B cell (primary cell): ENCODE data around the gene LRRN2. TPM values are rescaled to one million over a fixed set of nuclear protein-coding genes. Genes with fewer than 3 reads are reported as not detected.

Experiments used
- ATAC-seq: fragments of 200-7000 bp; cut with Tn5 transposase; one replicate; pipeline ENCODE4 v1.10.0; 2021; ENCODE audit warnings: low read depth, mild to moderate bottlenecking, moderate number of reproducible peaks, moderate library complexity
- CTCF ChIA-PET: fragments of 350-600 bp; sonication (Branson Sonifier 250); formaldehyde crosslinking; loops from one replicate; lab custom pipeline; 2021; ENCODE audit warnings: antibody characterized with exemption, inconsistent platforms; lab: Charles Lee
- POLR2A ChIA-PET: fragments of 350-600 bp; sonication (Branson Sonifier 250); formaldehyde crosslinking; loops from one replicate; lab custom pipeline; 2021; ENCODE audit warnings: antibody characterized with exemption; lab: Charles Lee
- DNase-seq: peaks from one replicate; pipeline ENCODE4 v3.0.0; 2013
- H2AFZ ChIP-seq: 2 replicates; pipeline ENCODE4 v1.6.1; 2012; ENCODE audit warnings: mild to moderate bottlenecking, low read depth, low read length; ENCODE audit not compliant: insufficient read depth, poor library complexity, severe bottlenecking
- H3K27ac ChIP-seq, 2 donors: 1 replicate in 1 of 2; 2 replicates in 1 of 2; pipeline ENCODE4 v1.5.1; 2012 to 2013; ENCODE audit warnings: low read length in 2 of 2, mild to moderate bottlenecking in 2 of 2, moderate library complexity in 1 of 2
- H3K27me3 ChIP-seq, 4 experiments: fragments of 200-600 bp in 1 of 4; sonication (generic) in 1 of 4; replicated peaks in 1 of 4; 1 replicate in 2 of 4; 2 replicates in 2 of 4; pipeline versions ENCODE4 v1.6.1 to v1.7.0; 2013 to 2016; ENCODE audit warnings: low read length in 3 of 4, mild to moderate bottlenecking in 2 of 4, mixed read lengths in 1 of 4, moderate library complexity in 1 of 4; ENCODE audit not compliant: insufficient read depth in 4 of 4, control insufficient read depth in 3 of 4; ENCODE audit errors: control extremely low read depth in 1 of 4
- H3K36me3 ChIP-seq, 2 experiments: replicated peaks in 1 of 2; 1 replicate in 1 of 2; 2 replicates in 1 of 2; pipeline versions ENCODE4 v1.6.1 to v1.7.1; 2013; ENCODE audit warnings: low read length in 1 of 2; ENCODE audit not compliant: insufficient read depth in 2 of 2, control insufficient read depth in 1 of 2; ENCODE audit errors: control extremely low read depth in 1 of 2, extremely low read depth in 1 of 2
- H3K4me1 ChIP-seq, 2 donors: fragments of 200-600 bp in 1 of 2; sonication (generic) in 1 of 2; 1 replicate in 1 of 2; 2 replicates in 1 of 2; pipeline versions ENCODE4 v1.5.1 to v1.6.1; 2013 to 2017; ENCODE audit warnings: low read length in 2 of 2; ENCODE audit not compliant: control insufficient read depth in 2 of 2, insufficient read depth in 2 of 2
- H3K4me2 ChIP-seq: replicated peaks from 2 replicates; pipeline ENCODE3; 2012; ENCODE audit warnings: mild to moderate bottlenecking, low read depth, low read length; ENCODE audit not compliant: poor library complexity, severe bottlenecking
- H3K4me3 ChIP-seq, 5 experiments: fragments of 200-600 bp in 1 of 5; sonication (generic) in 1 of 5; 1 replicate in 3 of 5; 2 replicates in 2 of 5; pipeline versions ENCODE4 v1.5.1 to v1.7.0; 2011 to 2016; ENCODE audit warnings: low read length in 4 of 5, mild to moderate bottlenecking in 4 of 5, low read depth in 2 of 5, control low read depth in 1 of 5, moderate library complexity in 1 of 5; ENCODE audit not compliant: insufficient read depth in 1 of 5; ENCODE audit errors: control extremely low read depth in 1 of 5, extremely low read depth in 1 of 5
- H3K79me2 ChIP-seq: fragments of 200-600 bp; sonication (generic); one replicate; pipeline ENCODE4 v1.6.0; 2016; ENCODE audit warnings: low read length; ENCODE audit not compliant: control insufficient read depth, insufficient read depth
- H3K9ac ChIP-seq: fragments of 200-600 bp; sonication (generic); 2 replicates; pipeline ENCODE4 v1.6.1; 2017; ENCODE audit warnings: mild to moderate bottlenecking, low read length, moderate library complexity
- H3K9me3 ChIP-seq, 3 donors: one replicate each; pipeline versions ENCODE4 v1.6.1 to v1.7.1; 2013; ENCODE audit warnings: low read length in 2 of 3; ENCODE audit not compliant: control insufficient read depth in 2 of 3, insufficient read depth in 1 of 3; ENCODE audit errors: control extremely low read depth in 1 of 3
- H4K20me1 ChIP-seq: 2 replicates; pipeline ENCODE4 v1.6.0; 2012; ENCODE audit warnings: mild to moderate bottlenecking, low read length; ENCODE audit not compliant: insufficient read depth, control insufficient read depth, poor library complexity, severe bottlenecking
- H3K27ac Mint-ChIP-seq: one replicate; pipeline ENCODE4 v1.8.0; 2021; ENCODE audit warnings: mixed read lengths
- H3K27me3 Mint-ChIP-seq: one replicate; pipeline ENCODE4 v1.8.0; 2021; ENCODE audit warnings: mixed read lengths
- H3K4me1 Mint-ChIP-seq: one replicate; pipeline ENCODE4 v1.8.0; 2021; ENCODE audit warnings: mixed read lengths
- H3K4me3 Mint-ChIP-seq: one replicate; pipeline ENCODE4 v1.8.0; 2021; ENCODE audit warnings: mixed read lengths
- H3K9me3 Mint-ChIP-seq: one replicate; pipeline ENCODE4 v1.8.0; 2022; ENCODE audit warnings: mixed read lengths; ENCODE audit not compliant: insufficient read depth
- EZH2 ChIP-seq: IDR thresholded peaks from 2 replicates; pipeline ENCODE4 v1.6.1; 2012; ENCODE audit warnings: borderline replicate concordance, low read depth, mild to moderate bottlenecking, moderate library complexity, low read length; ENCODE audit not compliant: insufficient read depth, poor library complexity, severe bottlenecking
- WGBS: methylation state at CpG from one replicate; pipeline ENCODE4 v1.1.5; 2013; ENCODE audit warnings: missing lambda C conversion rate; ENCODE audit not compliant: insufficient coverage; 5-methylcytosine and 5-hydroxymethylcytosine counted together
- intact Hi-C: fragments of 100-400 bp; cut with micrococcal nuclease; formaldehyde crosslinking; loops from one replicate; pipeline ENCODE4 v1.10.0; 2022
- polyA plus RNA-seq: library from polyadenylated mRNA; depleted of rRNA; stranded (reverse); fragments of >200 nt; gene quantifications from 2 replicates; pipeline ENCODE4 v1.2.3, GENCODE V29; 2012
- total RNA-seq, 2 donors: library from RNA; stranded (reverse); fragments of 120-200 nt in 1 of 2; gene quantifications; 1 replicate in 1 of 2; 2 replicates in 1 of 2; pipeline versions ENCODE4 v1.2.3 to v1.2.4, GENCODE V29; 2013 to 2022
- TF ChIP-seq, protein P1 (sequence below): fragments of 200-600 bp; IDR thresholded peaks from one replicate; pipeline ENCODE4 v1.8.0; 2022; ENCODE audit warnings: antibody characterized with exemption, mild to moderate bottlenecking

Gene LRRN2
- total and polyA plus RNA-seq, 2 donors (not counting 1 experiment from before 2014, with no cell fraction given), result not detected

- TF ChIP-seq EZH2, result no peak
- TF ChIP-seq, protein P1, sequence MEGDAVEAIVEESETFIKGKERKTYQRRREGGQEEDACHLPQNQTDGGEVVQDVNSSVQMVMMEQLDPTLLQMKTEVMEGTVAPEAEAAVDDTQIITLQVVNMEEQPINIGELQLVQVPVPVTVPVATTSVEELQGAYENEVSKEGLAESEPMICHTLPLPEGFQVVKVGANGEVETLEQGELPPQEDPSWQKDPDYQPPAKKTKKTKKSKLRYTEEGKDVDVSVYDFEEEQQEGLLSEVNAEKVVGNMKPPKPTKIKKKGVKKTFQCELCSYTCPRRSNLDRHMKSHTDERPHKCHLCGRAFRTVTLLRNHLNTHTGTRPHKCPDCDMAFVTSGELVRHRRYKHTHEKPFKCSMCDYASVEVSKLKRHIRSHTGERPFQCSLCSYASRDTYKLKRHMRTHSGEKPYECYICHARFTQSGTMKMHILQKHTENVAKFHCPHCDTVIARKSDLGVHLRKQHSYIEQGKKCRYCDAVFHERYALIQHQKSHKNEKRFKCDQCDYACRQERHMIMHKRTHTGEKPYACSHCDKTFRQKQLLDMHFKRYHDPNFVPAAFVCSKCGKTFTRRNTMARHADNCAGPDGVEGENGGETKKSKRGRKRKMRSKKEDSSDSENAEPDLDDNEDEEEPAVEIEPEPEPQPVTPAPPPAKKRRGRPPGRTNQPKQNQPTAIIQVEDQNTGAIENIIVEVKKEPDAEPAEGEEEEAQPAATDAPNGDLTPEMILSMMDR, result no peak
- no peaks in the 10 kb centered on the region for H3K4me1 ChIP-seq
- no peak overlapping the region for H3K27ac Mint-ChIP-seq
- H3K4me1 Mint-ChIP-seq, result no peaks in the 10 kb centered on the region
- no peak overlapping the region for H3K27ac ChIP-seq
- no peaks in the 10 kb centered on the region for H3K79me2 ChIP-seq
- H3K27me3 ChIP-seq, result no peaks in the 10 kb centered on the region
- no peak overlapping the region for H2AFZ ChIP-seq
- POLR2A ChIA-PET, result interaction anchor here (0.5 kb wide), 1 partner anchor 27 kb away, joined by 4 read pairs; no protein-coding TSS in a partner anchor
- DNase-seq (no peak), ATAC-seq (no peak)
- H3K27me3 Mint-ChIP-seq, result no peaks in the 10 kb centered on the region
- 93% methylated on average over 13 of the region's 13 CpGs for WGBS
- H3K9me3 Mint-ChIP-seq, result no peaks in the 10 kb centered on the region
- H4K20me1 ChIP-seq, result no peaks in the 10 kb centered on the region
- no peak overlapping the region for H3K4me3 ChIP-seq
- no peaks in the 10 kb centered on the region for H3K9me3 ChIP-seq
- H3K4me2 ChIP-seq, result no peak overlapping the region
- H3K36me3 ChIP-seq, result no peaks in the 10 kb centered on the region
- H3K4me3 Mint-ChIP-seq, result no peak overlapping the region
- intact Hi-C loops, result loop anchor here (10.0 kb wide), 1 partner anchor 55 kb away; no protein-coding TSS in a partner anchor
- CTCF ChIA-PET, result no interaction called here
- no peak overlapping the region for H3K9ac ChIP-seq
These were observed 65.8 kb downstream of the LRRN2 start for GRCh38 chr1:204619721-204620120.

DNA sequence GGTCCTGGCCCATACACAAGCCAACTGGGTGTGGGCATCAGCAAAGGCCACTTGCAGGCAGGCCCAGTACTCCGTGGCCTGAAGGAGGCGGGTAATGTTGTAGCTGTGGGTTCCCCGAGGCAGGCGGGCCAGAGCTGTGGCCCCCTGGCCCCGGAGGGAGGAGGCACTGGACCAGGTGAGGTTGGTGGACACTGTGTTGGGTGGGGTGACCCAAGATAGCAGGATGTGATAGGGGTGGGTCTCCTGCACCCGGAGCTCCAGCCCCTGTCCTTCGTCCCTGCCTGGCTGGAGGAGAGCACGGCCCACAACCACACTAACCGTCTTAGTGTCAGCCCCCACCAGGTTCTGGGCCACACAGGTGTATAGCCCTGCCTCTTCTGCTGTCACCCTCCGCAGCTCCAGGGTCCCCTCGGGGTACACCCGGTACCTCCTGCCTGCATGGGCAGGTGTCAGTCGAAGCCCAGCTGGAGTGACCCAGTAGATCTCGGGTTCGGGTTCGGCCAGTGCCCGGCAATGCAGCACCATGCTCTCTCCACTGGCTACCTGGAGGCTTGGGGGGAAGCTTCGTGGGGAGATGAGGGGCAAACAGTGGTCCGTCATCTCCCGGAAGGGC, 67.3 kb downstream of the LRRN2 start:
- no peak overlapping the region for H3K27ac Mint-ChIP-seq
- Histone ChIP-seq H3K4me1 (no peaks in the 10 kb centered on the region), H3K4me2 (no peak overlapping the region), H3K9me3 (no peaks in the 10 kb centered on the region), H3K79me2 (no peaks in the 10 kb centered on the region), H3K27ac (no peak overlapping the region), H3K9ac (no peak overlapping the region), H3K27me3 (no peaks in the 10 kb centered on the region), H2AFZ (no peak overlapping the region), H4K20me1 (no peaks in the 10 kb centered on the region), H3K4me3 (no peak overlapping the region), H3K36me3 (no peaks in the 10 kb centered on the region)
- 98% methylated on average over 17 of the region's 20 CpGs for WGBS
- H3K9me3 Mint-ChIP-seq, result no peaks in the 10 kb centered on the region
- no peak for ATAC-seq
- TF ChIP-seq, protein P1, result no peak
- TF ChIP-seq EZH2, result no peak
- no peak for DNase-seq
- ChIA-PET POLR2A (no interaction called here), CTCF (no interaction called here)
- no peak overlapping the region for H3K4me3 Mint-ChIP-seq
- intact Hi-C loops, result no loop called here
- H3K27me3 Mint-ChIP-seq, result no peaks in the 10 kb centered on the region
- no peaks in the 10 kb centered on the region for H3K4me1 Mint-ChIP-seq
